ENCODE data around the gene PAQR8.

- TF ChIP-seq CTCF (conservative IDR thresholded peaks at IDR 0.05; ENCODE audit: low read depth, low read length) (no peak), EZH2 (IDR thresholded peaks at IDR 0.05; ENCODE audit: low read length, unreplicated experiment) (no peak), EZH2phosphoT487 (IDR thresholded peaks at IDR 0.05; ENCODE audit: borderline replicate concordance, low read length) (no peak)
Measured at GRCh38 chr6:52375780-52376556, 14.0 kb downstream of the PAQR8 start.

Data from PC-3 (cell line).